Body of pancreas (tissue), 4 donors: ENCODE data around the gene UBXN7.
"Not testable (repeated sequence)": the region's sequence is repeated elsewhere in the genome, so short reads cannot be mapped to it uniquely, and the experiment has no call there.

Experiments
- POLR2A ChIP-seq, 3 donors: fragments of 450-650 bp; IDR thresholded peaks; one replicate each; pipeline ENCODE4 v1.6.1; 2016; ENCODE audit warnings: antibody characterized with exemption in 3 of 3, mild to moderate bottlenecking in 2 of 3
- TF ChIP-seq, protein P1 (sequence below), 7 experiments: fragments of 450-650 bp in 4 of 7; fragments of 200-600 bp in 3 of 7; sonication (generic) in 3 of 7; IDR thresholded peaks; one replicate each; pipeline ENCODE4 v1.5.1; 2016 to 2019; ENCODE audit warnings: antibody characterized with exemption in 7 of 7

DNA sequence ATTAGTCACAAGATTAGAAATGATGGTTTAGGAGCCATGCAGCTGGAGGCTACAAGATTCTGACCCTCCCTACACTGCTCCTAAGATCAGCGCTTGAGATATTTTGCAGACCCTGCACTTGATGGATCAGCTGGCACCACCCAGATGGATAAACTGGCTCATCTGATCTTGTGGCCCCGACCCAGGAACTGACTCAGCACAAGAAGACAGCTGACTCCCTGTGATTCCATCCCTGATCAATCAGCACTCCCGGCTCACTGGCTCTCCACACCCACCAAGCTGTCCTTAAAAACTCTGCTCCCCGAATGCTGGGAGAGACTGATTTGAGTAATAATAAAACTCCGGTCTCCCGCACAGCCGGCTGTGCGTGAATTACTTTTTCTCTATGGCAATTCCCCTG is 129.3 kb downstream of the UBXN7 start:
- TF ChIP-seq, protein P1, sequence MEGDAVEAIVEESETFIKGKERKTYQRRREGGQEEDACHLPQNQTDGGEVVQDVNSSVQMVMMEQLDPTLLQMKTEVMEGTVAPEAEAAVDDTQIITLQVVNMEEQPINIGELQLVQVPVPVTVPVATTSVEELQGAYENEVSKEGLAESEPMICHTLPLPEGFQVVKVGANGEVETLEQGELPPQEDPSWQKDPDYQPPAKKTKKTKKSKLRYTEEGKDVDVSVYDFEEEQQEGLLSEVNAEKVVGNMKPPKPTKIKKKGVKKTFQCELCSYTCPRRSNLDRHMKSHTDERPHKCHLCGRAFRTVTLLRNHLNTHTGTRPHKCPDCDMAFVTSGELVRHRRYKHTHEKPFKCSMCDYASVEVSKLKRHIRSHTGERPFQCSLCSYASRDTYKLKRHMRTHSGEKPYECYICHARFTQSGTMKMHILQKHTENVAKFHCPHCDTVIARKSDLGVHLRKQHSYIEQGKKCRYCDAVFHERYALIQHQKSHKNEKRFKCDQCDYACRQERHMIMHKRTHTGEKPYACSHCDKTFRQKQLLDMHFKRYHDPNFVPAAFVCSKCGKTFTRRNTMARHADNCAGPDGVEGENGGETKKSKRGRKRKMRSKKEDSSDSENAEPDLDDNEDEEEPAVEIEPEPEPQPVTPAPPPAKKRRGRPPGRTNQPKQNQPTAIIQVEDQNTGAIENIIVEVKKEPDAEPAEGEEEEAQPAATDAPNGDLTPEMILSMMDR (IDR thresholded peaks at IDR 0.05), result not testable (repeated sequence)
- TF ChIP-seq POLR2A (IDR thresholded peaks at IDR 0.05), result not testable (repeated sequence)
